OCI-LY7 (cell line): Measurements from ENCODE around the gene ZSCAN9. TPM values are rescaled to one million over a fixed set of nuclear protein-coding genes. Genes with fewer than 3 reads are reported as not detected.

Experiments
- BruUV-seq: library from RNA; stranded (reverse); fragments of 400-500 nt; replicated peaks from 2 replicates; lab custom pipeline; 2021; lab: Mats Ljungman, UMichigan
- CTCF ChIA-PET: fragments of 300-600 bp; sonication (Branson Sonifier 250); formaldehyde crosslinking; loops from one replicate; lab custom pipeline; 2022; ENCODE audit warnings: antibody characterized with exemption; ENCODE audit not compliant: unreplicated experiment; lab: Charles Lee
- POLR2A ChIA-PET: fragments of 300-600 bp; sonication (Branson Sonifier 250); formaldehyde crosslinking; loops from one replicate; lab custom pipeline; 2022; ENCODE audit warnings: antibody characterized with exemption; lab: Charles Lee
- DNase-seq: peaks from one replicate; pipeline ENCODE4 v3.0.0-alpha.2; 2015; ENCODE audit warnings: low spot score
- H2AFZ ChIP-seq: fragments of 200-600 bp; sonication (generic), shearing (Covaris generic); 2 replicates; pipeline ENCODE4 v1.6.1; 2014; ENCODE audit warnings: mild to moderate bottlenecking, antibody characterized with exemption, low read length, moderate library complexity
- H3K27ac ChIP-seq: fragments of 200-600 bp; sonication (generic); 2 replicates; pipeline ENCODE4 v1.5.1; 2014; ENCODE audit warnings: mixed run types, low read depth, mild to moderate bottlenecking, moderate library complexity, low read length, inconsistent platforms; ENCODE audit not compliant: poor library complexity, severe bottlenecking
- H3K36me3 ChIP-seq: fragments of 200-600 bp; sonication (generic); 2 replicates; pipeline ENCODE4 v1.6.1; 2014; ENCODE audit warnings: mild to moderate bottlenecking, antibody characterized with exemption, low read length, moderate library complexity, mixed read lengths; ENCODE audit not compliant: insufficient read depth
- H3K4me1 ChIP-seq: fragments of 200-600 bp; sonication (generic); 2 replicates; pipeline ENCODE4 v1.5.1; 2014; ENCODE audit warnings: mild to moderate bottlenecking, low read length; ENCODE audit not compliant: insufficient read depth, poor library complexity, severe bottlenecking
- H3K4me2 ChIP-seq: fragments of 200-600 bp; sonication (generic); 2 replicates; pipeline ENCODE4 v1.6.1; 2014; ENCODE audit warnings: mild to moderate bottlenecking, low read length
- H3K4me3 ChIP-seq: fragments of 200-600 bp; sonication (generic); 2 replicates; pipeline ENCODE4 v1.5.1; 2014; ENCODE audit warnings: mild to moderate bottlenecking, low read depth, low read length; ENCODE audit not compliant: poor library complexity, severe bottlenecking
- H3K79me2 ChIP-seq: fragments of 200-600 bp; sonication (generic); 2 replicates; pipeline ENCODE4 v1.6.1; 2016; ENCODE audit warnings: low read depth, mild to moderate bottlenecking, low read length, moderate library complexity, mixed read lengths; ENCODE audit not compliant: insufficient read depth
- H3K9me2 ChIP-seq: fragments of 200-600 bp; sonication (generic); 2 replicates; pipeline ENCODE4 v1.6.1; 2016; ENCODE audit warnings: mild to moderate bottlenecking, low read length, mixed read lengths; ENCODE audit not compliant: insufficient read depth
- H3K9me3 ChIP-seq: fragments of 200-600 bp; sonication (generic); 2 replicates; pipeline ENCODE4 v1.6.1; 2014; ENCODE audit warnings: mild to moderate bottlenecking, mixed run types, low read length, mixed read lengths
- H4K20me1 ChIP-seq: fragments of 200-600 bp; sonication (generic); 2 replicates; pipeline ENCODE4 v1.6.1; 2014; ENCODE audit warnings: mild to moderate bottlenecking, antibody characterized with exemption, low read length, moderate library complexity, mixed read lengths; ENCODE audit not compliant: insufficient read depth
- EZH2phosphoT487 ChIP-seq: fragments of 200-600 bp; sonication (generic); IDR thresholded peaks from 2 replicates; pipeline ENCODE4 v1.6.1; 2018; ENCODE audit warnings: low read depth, borderline replicate concordance, mild to moderate bottlenecking, mixed run types, antibody characterized with exemption, low read length, moderate library complexity, mixed read lengths
- intact Hi-C: fragments of 100-400 bp; cut with micrococcal nuclease; formaldehyde crosslinking; loops from one replicate; pipeline ENCODE4 v1.10.0; 2022; ENCODE audit not compliant: unreplicated experiment
- total RNA-seq, 2 experiments: library from RNA; depleted of rRNA in 1 of 2; stranded (reverse); fragments of >200 nt in 1 of 2; shearing (Covaris generic) in 1 of 2; gene quantifications; 2 replicates each; pipeline ENCODE4 v1.2.3, GENCODE V29; 2014 to 2022
- TF ChIP-seq, protein P1 (sequence below): fragments of 200-600 bp; sonication (generic); conservative IDR thresholded peaks from 2 replicates; pipeline ENCODE4 v1.5.1; 2014; ENCODE audit warnings: mild to moderate bottlenecking, antibody characterized with exemption, low read length, moderate library complexity, mixed read lengths

The ZSCAN9 gene
- total RNA-seq, 2 experiments from 2014 or later = 3.1 to 9.0 TPM

DNA sequence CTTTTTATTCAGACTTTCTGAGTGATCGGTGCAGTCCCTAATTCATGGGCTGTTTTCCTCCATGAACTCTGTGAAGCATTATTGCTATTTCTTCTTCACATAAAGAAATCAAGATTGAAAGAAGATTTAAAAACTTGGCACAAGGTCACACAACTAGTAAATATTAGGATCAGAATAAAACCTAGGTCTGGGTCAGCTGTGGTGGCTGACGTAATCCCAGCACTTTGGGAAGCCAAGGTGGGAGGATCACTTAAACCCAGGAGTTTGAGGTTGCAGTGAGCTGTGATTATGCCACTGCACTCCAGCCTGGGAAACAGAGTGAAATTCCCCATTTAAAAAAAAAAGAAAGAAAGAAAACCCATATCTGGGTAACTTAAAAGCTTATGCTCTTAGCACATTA lies 1.4 kb downstream of the ZSCAN9 start:
- TF ChIP-seq, protein P1, sequence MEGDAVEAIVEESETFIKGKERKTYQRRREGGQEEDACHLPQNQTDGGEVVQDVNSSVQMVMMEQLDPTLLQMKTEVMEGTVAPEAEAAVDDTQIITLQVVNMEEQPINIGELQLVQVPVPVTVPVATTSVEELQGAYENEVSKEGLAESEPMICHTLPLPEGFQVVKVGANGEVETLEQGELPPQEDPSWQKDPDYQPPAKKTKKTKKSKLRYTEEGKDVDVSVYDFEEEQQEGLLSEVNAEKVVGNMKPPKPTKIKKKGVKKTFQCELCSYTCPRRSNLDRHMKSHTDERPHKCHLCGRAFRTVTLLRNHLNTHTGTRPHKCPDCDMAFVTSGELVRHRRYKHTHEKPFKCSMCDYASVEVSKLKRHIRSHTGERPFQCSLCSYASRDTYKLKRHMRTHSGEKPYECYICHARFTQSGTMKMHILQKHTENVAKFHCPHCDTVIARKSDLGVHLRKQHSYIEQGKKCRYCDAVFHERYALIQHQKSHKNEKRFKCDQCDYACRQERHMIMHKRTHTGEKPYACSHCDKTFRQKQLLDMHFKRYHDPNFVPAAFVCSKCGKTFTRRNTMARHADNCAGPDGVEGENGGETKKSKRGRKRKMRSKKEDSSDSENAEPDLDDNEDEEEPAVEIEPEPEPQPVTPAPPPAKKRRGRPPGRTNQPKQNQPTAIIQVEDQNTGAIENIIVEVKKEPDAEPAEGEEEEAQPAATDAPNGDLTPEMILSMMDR = no peak
- TF ChIP-seq EZH2phosphoT487 = no peak
- Histone ChIP-seq H3K27ac (no peak overlapping the region), H3K9me2 (no peaks in the 10 kb centered on the region), H3K4me2 (no peak overlapping the region), H3K79me2 (no peaks in the 10 kb centered on the region), H2AFZ (no peak overlapping the region), H3K4me1 (peaks cover 5% of the 10 kb centered on the region), H3K4me3 (no peak overlapping the region), H4K20me1 (no peaks in the 10 kb centered on the region), H3K9me3 (no peaks in the 10 kb centered on the region), H3K36me3 (0 out of 2 replicates have a peak, but pooled peaks cover 4% of the 10 kb centered on the region)
- DNase-seq = no peak
- CTCF ChIA-PET = no interaction called here
- intact Hi-C loops = no loop called here
- POLR2A ChIA-PET = interaction anchor here (0.7 to 0.9 kb wide), 4 partner anchors 14 to 273 kb away, joined by 3 read pairs; partner anchors contain the start of gene ZSCAN26
- no TSS peak for BruUV-seq

DNA sequence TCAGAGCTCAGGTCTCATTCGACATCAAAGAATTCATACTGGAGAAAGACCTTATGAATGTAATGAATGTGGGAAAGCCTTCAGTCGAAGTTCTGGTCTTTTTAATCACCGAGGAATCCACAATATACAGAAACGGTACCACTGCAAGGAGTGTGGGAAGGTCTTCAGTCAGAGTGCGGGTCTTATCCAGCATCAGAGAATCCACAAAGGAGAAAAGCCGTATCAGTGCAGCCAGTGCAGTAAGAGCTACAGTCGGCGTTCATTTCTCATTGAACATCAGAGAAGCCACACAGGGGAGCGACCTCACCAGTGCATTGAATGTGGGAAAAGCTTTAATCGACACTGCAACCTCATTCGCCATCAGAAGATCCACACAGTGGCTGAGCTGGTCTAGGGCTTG lies 7.7 kb downstream of the ZSCAN9 start:
- Histone ChIP-seq H3K4me3 (no peak overlapping the region), H3K36me3 (0 out of 2 replicates have a peak, but pooled peaks cover 4% of the 10 kb centered on the region), H3K9me2 (no peaks in the 10 kb centered on the region), H3K9me3 (no peaks in the 10 kb centered on the region), H3K27ac (no peak overlapping the region), H3K79me2 (no peaks in the 10 kb centered on the region), H2AFZ (no peak overlapping the region), H3K4me2 (no peak overlapping the region), H4K20me1 (no peaks in the 10 kb centered on the region), H3K4me1 (no peaks in the 10 kb centered on the region)
- TF ChIP-seq EZH2phosphoT487 = no peak
- TF ChIP-seq, protein P1 = no peak
- POLR2A ChIA-PET = no interaction called here
- DNase-seq = no peak
- no TSS peak for BruUV-seq
- CTCF ChIA-PET = no interaction called here
- intact Hi-C loops = no loop called here

DNA sequence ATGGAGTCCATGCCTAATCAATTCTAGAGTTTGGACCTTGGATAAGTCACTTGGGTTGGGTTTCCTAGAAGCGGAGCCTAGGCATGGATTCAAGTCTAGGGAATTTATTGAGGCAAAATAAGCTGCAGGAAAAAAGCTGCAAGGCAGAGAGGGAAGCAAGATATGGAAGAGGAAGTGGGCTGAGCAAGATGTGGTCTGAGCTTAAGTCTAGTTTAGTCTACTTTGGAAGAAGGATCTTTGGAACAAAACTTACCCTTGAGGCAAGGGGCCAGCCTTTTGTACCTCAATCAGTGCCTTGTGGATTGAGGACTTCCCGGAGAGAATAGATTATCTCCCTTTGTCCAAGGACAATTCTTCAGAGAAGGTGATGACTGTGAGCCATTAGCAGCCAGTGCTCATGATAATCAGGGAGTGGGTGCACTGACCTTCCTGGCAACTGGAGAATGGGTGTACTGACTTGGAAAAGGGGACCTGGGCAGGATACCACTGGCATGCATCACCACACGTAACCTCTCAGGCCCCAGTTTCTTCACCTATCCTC lies 10.9 kb downstream of the ZSCAN9 start:
- TF ChIP-seq, protein P1 = no peak
- TF ChIP-seq EZH2phosphoT487 = no peak
- intact Hi-C loops = no loop called here
- H4K20me1 ChIP-seq = no peaks in the 10 kb centered on the region
- H3K36me3 ChIP-seq = no peaks in the 10 kb centered on the region
- no peaks in the 10 kb centered on the region for H3K79me2 ChIP-seq
- H3K9me3 ChIP-seq = no peaks in the 10 kb centered on the region
- no peak overlapping the region for H3K4me3 ChIP-seq
- H3K9me2 ChIP-seq = no peaks in the 10 kb centered on the region
- POLR2A ChIA-PET = interaction anchor here (0.6 kb wide), 1 partner anchor 613 kb away, joined by 4 read pairs; no protein-coding TSS in a partner anchor
- no TSS peak for BruUV-seq
- H3K27ac ChIP-seq = no peak overlapping the region
- CTCF ChIA-PET = no interaction called here
- H3K4me1 ChIP-seq = no peaks in the 10 kb centered on the region
- DNase-seq = no peak
- no peak overlapping the region for H3K4me2 ChIP-seq
- H2AFZ ChIP-seq = no peak overlapping the region
